Esophagus muscularis mucosa (tissue), 4 donors: ENCODE data around the gene ZBED2.

Experiments
- CTCF ChIP-seq, 3 experiments: fragments of 200-600 bp in 2 of 3; fragments of 450-650 bp in 1 of 3; sonication (generic) in 2 of 3; IDR thresholded peaks; one replicate each; pipeline ENCODE4 v1.5.1; 2017 to 2019; ENCODE audit warnings: antibody characterized with exemption in 3 of 3, mild to moderate bottlenecking in 2 of 3, moderate library complexity in 1 of 3
- EP300 ChIP-seq: sonication (generic); formaldehyde crosslinking; IDR thresholded peaks from one replicate; pipeline ENCODE4 v1.6.1; 2017; ENCODE audit warnings: antibody characterized with exemption
- POLR2A ChIP-seq: fragments of 450-650 bp; IDR thresholded peaks from one replicate; pipeline ENCODE4 v1.6.1; 2017; ENCODE audit warnings: antibody characterized with exemption, moderate library complexity, mild to moderate bottlenecking, low read depth
- POLR2AphosphoS5 ChIP-seq, 2 donors: sonication (generic); formaldehyde crosslinking; IDR thresholded peaks; one replicate each; pipeline ENCODE4 v1.6.1; 2017; ENCODE audit warnings: antibody characterized with exemption in 2 of 2

DNA sequence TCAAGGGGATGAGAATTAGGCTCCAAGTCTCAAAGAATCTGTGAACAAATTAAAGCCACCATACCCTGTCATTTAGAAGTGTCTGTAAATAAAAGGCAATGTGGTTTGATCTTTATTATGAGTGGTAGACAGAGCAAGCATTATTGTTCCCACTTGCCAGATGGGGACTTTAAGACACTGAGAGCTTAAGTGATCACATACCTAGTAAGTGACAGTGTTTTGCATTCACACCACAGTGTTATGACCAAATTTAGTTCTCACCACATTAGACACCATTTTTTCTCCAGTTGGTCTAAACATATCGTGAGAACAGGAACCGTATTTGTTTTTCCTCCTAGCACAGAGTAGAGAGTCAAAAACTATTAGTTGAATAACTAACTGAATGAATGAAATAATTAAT, 13.2 kb upstream of the ZBED2 start:
- TF ChIP-seq POLR2A (no peak), POLR2AphosphoS5 (IDR thresholded peaks at IDR 0.05) (no peak), CTCF (IDR thresholded peaks at IDR 0.05) (no peak), EP300 (no peak)
